ENCODE results near the gene PANK3. TPM values are rescaled to one million over a fixed set of nuclear protein-coding genes. Genes with fewer than 3 reads are reported as not detected.

Gene PANK3
- 22.1 TPM for total RNA-seq (2013)
- polyA plus RNA-seq (10 to 100 TPM in 1 of 3 donors, 1 to 10 TPM in 2; 9.0 to 11.9 (median 9.3) TPM), polyA minus RNA-seq (7.1 and 7.9 TPM in 2 replicates), total RNA-seq (150 to 393 (median 204) reads per million in 11 experiments)

GRCh38 chr5:168578538-168579487 lies at the start of gene PANK3:
Gene PANK3 (minus strand): TSS chr5:168579368. CDS start chr5:168579283, 85 bp downstream.
- peaks cover 42% of the 10 kb centered on the region for H4K20me1 ChIP-seq (ENCODE audit: insufficient read depth, low read length)
- peaks cover 0 to 2% of the 10 kb centered on the region in 2 donors for H3K36me3 Mint-ChIP-seq
- H3K27me3 Mint-ChIP-seq (ENCODE audit: low read depth in 3 of 3) = peaks cover 0 to 6% (median 0%) of the 10 kb centered on the region in 3 donors
- H3K4me3 ChIP-seq (replicated peaks in 1 of 3; ENCODE audit: low read depth in 2 of 3, low read length in 3 of 3) = peak within 1 kb of the TSS; percentile 77 to 86 (median 82)
- H3K79me2 ChIP-seq (ENCODE audit: insufficient read depth, low read length) = peaks cover 51% of the 10 kb centered on the region
- H3K4me3 Mint-ChIP-seq = peak within 1 kb of the TSS; percentile 86 to 96
- peaks cover 21 to 27% of the 10 kb centered on the region in 2 donors for H3K4me1 ChIP-seq (ENCODE audit: control insufficient read depth in 1 of 2, insufficient read depth in 2 of 2, low read length in 2 of 2)
- no peaks in the 10 kb centered on the region for H3K36me3 ChIP-seq (replicated peaks in 1 of 2; ENCODE audit: control insufficient read depth in 1 of 2, insufficient read depth in 2 of 2, low read length in 2 of 2)
- intact Hi-C loops (cut with micrococcal nuclease) = loop anchor here (5.0 kb wide), 1 partner anchor 92 kb away; the partner anchor contains the start of gene RARS1 (in 2 of the 2)
- peak within 1 kb of the TSS; percentile 89 for H2AFZ ChIP-seq (ENCODE audit: insufficient read depth, low read depth, low read length, poor library complexity, severe bottlenecking)
- H3K9me3 ChIP-seq (replicated peaks in 1 of 2; ENCODE audit: control insufficient read depth in 1 of 2, insufficient read depth in 1 of 2, low read length in 2 of 2) = no peaks in the 10 kb centered on the region
- no peak for TF ChIP-seq CTCF (IDR thresholded peaks at IDR 0.05)
- no peaks in the 10 kb centered on the region for H3K27me3 ChIP-seq (ENCODE audit: control insufficient read depth in 2 of 2, insufficient read depth in 2 of 2, low read length in 2 of 2)
- peak within 1 kb of the TSS; percentile 76 for H3K4me2 ChIP-seq (replicated peaks; ENCODE audit: extremely low read depth, low read length, poor library complexity, severe bottlenecking)
- H3K27ac Mint-ChIP-seq = peak within 1 kb of the TSS; percentile 87 to 97 (median 94)
- H3K9me3 Mint-ChIP-seq = peaks cover 0 to 5% (median 0%) of the 10 kb centered on the region in 7 donors
- WGBS (ENCODE audit: insufficient coverage) = under 1% methylated on average over 53 of the region's 63 CpGs
- peak within 1 kb of the TSS; percentile 82 to 88 for H3K27ac ChIP-seq (ENCODE audit: low read depth in 1 of 2, low read length in 2 of 2)
- peak within 1 kb of the TSS; percentile 92 for H3K9ac ChIP-seq (ENCODE audit: insufficient read depth, low read length, poor library complexity, severe bottlenecking)
- H3K4me1 Mint-ChIP-seq = peaks cover 35% of the 10 kb centered on the region
- peak in 2 of 3 donors; percentile 1 to 67 for DNase-seq

GRCh38 chr5:168624850-168625364 lies 45.7 kb upstream of the PANK3 start:
- no peak for TF ChIP-seq CTCF (IDR thresholded peaks at IDR 0.05)
- H3K27ac Mint-ChIP-seq = no peak overlapping the region
- H3K27me3 Mint-ChIP-seq (ENCODE audit: low read depth in 3 of 3) = peaks cover 0 to 3% (median 3%) of the 10 kb centered on the region in 3 donors
- H3K36me3 Mint-ChIP-seq = no peaks in the 10 kb centered on the region
- Histone ChIP-seq H3K4me1 (ENCODE audit: control insufficient read depth in 1 of 2, insufficient read depth in 2 of 2, low read length in 2 of 2) (no peaks in the 10 kb centered on the region), H3K79me2 (ENCODE audit: insufficient read depth, low read length) (no peaks in the 10 kb centered on the region), H2AFZ (ENCODE audit: insufficient read depth, low read depth, low read length, poor library complexity, severe bottlenecking) (no peak overlapping the region), H4K20me1 (ENCODE audit: insufficient read depth, low read length) (no peaks in the 10 kb centered on the region), H3K27ac (ENCODE audit: low read depth in 1 of 2, low read length in 2 of 2) (no peak overlapping the region), H3K36me3 (replicated peaks in 1 of 2; ENCODE audit: control insufficient read depth in 1 of 2, insufficient read depth in 2 of 2, low read length in 2 of 2) (no peaks in the 10 kb centered on the region), H3K27me3 (ENCODE audit: control insufficient read depth in 2 of 2, insufficient read depth in 2 of 2, low read length in 2 of 2) (no peaks in the 10 kb centered on the region), H3K9ac (ENCODE audit: insufficient read depth, low read length, poor library complexity, severe bottlenecking) (no peak overlapping the region), H3K4me3 (replicated peaks in 1 of 3; ENCODE audit: low read depth in 2 of 3, low read length in 3 of 3) (no peak overlapping the region), H3K4me2 (replicated peaks; ENCODE audit: extremely low read depth, low read length, poor library complexity, severe bottlenecking) (no peak overlapping the region), H3K9me3 (replicated peaks in 1 of 2; ENCODE audit: control insufficient read depth in 1 of 2, insufficient read depth in 1 of 2, low read length in 2 of 2) (peaks cover 0 to 3% of the 10 kb centered on the region in 2 donors)
- intact Hi-C loops (cut with micrococcal nuclease) = no loop called here
- peaks cover 5% of the 10 kb centered on the region for H3K4me1 Mint-ChIP-seq
- no peak overlapping the region for H3K4me3 Mint-ChIP-seq
- no CpG with 5 or more reads among the region's 3 CpGs for WGBS (ENCODE audit: insufficient coverage)
- peaks cover 0 to 3% (median 2%) of the 10 kb centered on the region in 7 donors for H3K9me3 Mint-ChIP-seq
- DNase-seq = no peak
